Measurements from ENCODE around the gene ARPC2.

The ARPC2 gene

GRCh38 chr2:218282173-218282991, 65.4 kb downstream of the ARPC2 start:
- DNase-seq (ENCODE audit: low read depth in 1 of 2, low spot score in 1 of 2) = no peak
- H3K27me3 ChIP-seq (ENCODE audit: insufficient read depth, poor library complexity, severe bottlenecking) = no peaks in the 10 kb centered on the region
- no peak overlapping the region for H3K27ac ChIP-seq (replicated peaks)
- TF ChIP-seq, protein P1, sequence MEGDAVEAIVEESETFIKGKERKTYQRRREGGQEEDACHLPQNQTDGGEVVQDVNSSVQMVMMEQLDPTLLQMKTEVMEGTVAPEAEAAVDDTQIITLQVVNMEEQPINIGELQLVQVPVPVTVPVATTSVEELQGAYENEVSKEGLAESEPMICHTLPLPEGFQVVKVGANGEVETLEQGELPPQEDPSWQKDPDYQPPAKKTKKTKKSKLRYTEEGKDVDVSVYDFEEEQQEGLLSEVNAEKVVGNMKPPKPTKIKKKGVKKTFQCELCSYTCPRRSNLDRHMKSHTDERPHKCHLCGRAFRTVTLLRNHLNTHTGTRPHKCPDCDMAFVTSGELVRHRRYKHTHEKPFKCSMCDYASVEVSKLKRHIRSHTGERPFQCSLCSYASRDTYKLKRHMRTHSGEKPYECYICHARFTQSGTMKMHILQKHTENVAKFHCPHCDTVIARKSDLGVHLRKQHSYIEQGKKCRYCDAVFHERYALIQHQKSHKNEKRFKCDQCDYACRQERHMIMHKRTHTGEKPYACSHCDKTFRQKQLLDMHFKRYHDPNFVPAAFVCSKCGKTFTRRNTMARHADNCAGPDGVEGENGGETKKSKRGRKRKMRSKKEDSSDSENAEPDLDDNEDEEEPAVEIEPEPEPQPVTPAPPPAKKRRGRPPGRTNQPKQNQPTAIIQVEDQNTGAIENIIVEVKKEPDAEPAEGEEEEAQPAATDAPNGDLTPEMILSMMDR (IDR thresholded peaks at IDR 0.05; ENCODE audit: insufficient read depth, low read length) = no peak
- TF ChIP-seq SPI1 (IDR thresholded peaks at IDR 0.05; ENCODE audit: borderline replicate concordance, low read depth) (no peak), GABPA (IDR thresholded peaks at IDR 0.05; ENCODE audit: low read depth) (no peak)
- TF ChIP-seq, protein P2, sequence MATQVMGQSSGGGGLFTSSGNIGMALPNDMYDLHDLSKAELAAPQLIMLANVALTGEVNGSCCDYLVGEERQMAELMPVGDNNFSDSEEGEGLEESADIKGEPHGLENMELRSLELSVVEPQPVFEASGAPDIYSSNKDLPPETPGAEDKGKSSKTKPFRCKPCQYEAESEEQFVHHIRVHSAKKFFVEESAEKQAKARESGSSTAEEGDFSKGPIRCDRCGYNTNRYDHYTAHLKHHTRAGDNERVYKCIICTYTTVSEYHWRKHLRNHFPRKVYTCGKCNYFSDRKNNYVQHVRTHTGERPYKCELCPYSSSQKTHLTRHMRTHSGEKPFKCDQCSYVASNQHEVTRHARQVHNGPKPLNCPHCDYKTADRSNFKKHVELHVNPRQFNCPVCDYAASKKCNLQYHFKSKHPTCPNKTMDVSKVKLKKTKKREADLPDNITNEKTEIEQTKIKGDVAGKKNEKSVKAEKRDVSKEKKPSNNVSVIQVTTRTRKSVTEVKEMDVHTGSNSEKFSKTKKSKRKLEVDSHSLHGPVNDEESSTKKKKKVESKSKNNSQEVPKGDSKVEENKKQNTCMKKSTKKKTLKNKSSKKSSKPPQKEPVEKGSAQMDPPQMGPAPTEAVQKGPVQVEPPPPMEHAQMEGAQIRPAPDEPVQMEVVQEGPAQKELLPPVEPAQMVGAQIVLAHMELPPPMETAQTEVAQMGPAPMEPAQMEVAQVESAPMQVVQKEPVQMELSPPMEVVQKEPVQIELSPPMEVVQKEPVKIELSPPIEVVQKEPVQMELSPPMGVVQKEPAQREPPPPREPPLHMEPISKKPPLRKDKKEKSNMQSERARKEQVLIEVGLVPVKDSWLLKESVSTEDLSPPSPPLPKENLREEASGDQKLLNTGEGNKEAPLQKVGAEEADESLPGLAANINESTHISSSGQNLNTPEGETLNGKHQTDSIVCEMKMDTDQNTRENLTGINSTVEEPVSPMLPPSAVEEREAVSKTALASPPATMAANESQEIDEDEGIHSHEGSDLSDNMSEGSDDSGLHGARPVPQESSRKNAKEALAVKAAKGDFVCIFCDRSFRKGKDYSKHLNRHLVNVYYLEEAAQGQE (IDR thresholded peaks at IDR 0.05; ENCODE audit: insufficient replicate concordance, low read depth) = no peak
- H3K4me3 ChIP-seq (replicated peaks; ENCODE audit: insufficient read depth, low read length) = no peak overlapping the region

DNA sequence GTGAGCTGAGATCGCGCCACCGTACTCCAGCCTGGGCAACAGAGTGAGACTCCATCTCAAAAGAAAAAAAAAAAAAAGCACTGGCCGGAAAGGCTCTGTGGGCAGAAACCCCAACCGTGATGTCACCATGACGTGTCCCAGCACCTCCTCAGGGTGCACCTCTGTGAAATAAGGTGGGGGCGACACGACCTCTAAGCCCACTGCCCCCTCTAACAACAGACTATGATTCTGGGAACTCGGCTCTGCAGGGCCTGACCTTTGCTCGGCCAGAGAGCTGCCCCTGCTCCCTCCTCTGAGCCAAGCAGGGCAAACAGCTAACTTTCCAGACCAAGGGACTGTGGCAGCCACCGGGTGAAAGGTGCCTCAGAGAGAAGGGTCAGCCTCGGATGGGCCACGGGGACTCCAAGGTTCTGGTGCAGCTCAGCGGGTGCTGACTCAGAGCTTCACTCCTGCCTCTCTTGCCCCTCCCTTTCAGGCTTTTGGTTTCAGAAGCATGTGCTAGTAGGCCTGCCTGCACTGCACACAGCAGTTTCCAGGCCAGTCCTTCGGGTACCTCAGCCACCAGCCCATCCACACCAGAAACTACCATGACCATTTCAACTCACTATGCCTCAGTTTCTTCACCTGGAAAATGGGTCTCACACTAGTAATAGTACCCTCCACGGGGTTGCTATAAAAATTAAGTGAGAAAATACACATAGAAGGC, 67.3 kb downstream of the ARPC2 start:
- Histone ChIP-seq H3K27me3 (ENCODE audit: insufficient read depth, poor library complexity, severe bottlenecking) (no peaks in the 10 kb centered on the region), H3K4me3 (replicated peaks; ENCODE audit: insufficient read depth, low read length) (no peak overlapping the region), H3K27ac (replicated peaks) (no peak overlapping the region)
- DNase-seq (ENCODE audit: low read depth in 1 of 2, low spot score in 1 of 2) = no peak
- TF ChIP-seq SPI1 (IDR thresholded peaks at IDR 0.05; ENCODE audit: borderline replicate concordance, low read depth) = no peak
- TF ChIP-seq, protein P2 (IDR thresholded peaks at IDR 0.05; ENCODE audit: insufficient replicate concordance, low read depth) = no peak
- TF ChIP-seq, protein P1 (IDR thresholded peaks at IDR 0.05; ENCODE audit: insufficient read depth, low read length) = no peak
- TF ChIP-seq POLR2AphosphoS5 (IDR thresholded peaks at IDR 0.05; ENCODE audit: low read depth) = no peak
- no peak for TF ChIP-seq GABPA (IDR thresholded peaks at IDR 0.05; ENCODE audit: low read depth)

DNA sequence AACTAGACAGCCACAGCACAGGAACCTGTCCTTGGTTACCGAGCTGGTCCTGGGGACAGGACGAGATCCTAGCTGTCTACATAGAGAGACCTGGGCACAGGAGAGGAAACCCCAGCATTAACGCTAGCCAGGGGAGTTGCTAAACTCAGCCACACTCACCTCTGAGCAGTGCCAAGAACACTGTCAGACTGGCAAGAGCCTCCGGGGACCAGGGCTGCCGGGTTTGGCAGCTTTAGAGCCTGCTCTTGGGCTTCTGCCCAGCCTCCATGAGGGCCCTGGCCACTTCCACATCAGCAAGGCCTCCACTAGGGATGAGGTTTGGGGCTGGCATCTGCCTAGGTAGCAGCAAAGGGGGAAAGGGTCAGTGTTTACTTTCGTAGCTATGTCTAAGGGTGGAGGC, 68.6 kb downstream of the ARPC2 start:
- H3K4me3 ChIP-seq (replicated peaks; ENCODE audit: insufficient read depth, low read length) = no peak overlapping the region

More for the DNA sequence above, 68.6 kb downstream of the ARPC2 start:
- TF ChIP-seq SPI1 (IDR thresholded peaks at IDR 0.05; ENCODE audit: borderline replicate concordance, low read depth) = no peak
- TF ChIP-seq, protein P2 (IDR thresholded peaks at IDR 0.05; ENCODE audit: insufficient replicate concordance, low read depth) = no peak
- TF ChIP-seq, protein P1 (IDR thresholded peaks at IDR 0.05; ENCODE audit: insufficient read depth, low read length) = no peak
- no peak for TF ChIP-seq POLR2AphosphoS5 (IDR thresholded peaks at IDR 0.05; ENCODE audit: low read depth)
- TF ChIP-seq GABPA (IDR thresholded peaks at IDR 0.05; ENCODE audit: low read depth) = no peak
- H3K27ac ChIP-seq (replicated peaks) = peak overlapping the region; percentile 73
- no peaks in the 10 kb centered on the region for H3K27me3 ChIP-seq (ENCODE audit: insufficient read depth, poor library complexity, severe bottlenecking)
- no peak for DNase-seq (ENCODE audit: low read depth in 1 of 2, low spot score in 1 of 2)
